ENCODE data around the gene ANXA11. TPM values are rescaled to one million over a fixed set of nuclear protein-coding genes. Genes with fewer than 3 reads are reported as not detected.
"Not testable (repeated sequence)": the region's sequence is repeated elsewhere in the genome, so short reads cannot be mapped to it uniquely, and the experiment has no call there.

ANXA11 gene
- total RNA-seq, 1 experiment from 2014 or later = 327 TPM

DNA sequence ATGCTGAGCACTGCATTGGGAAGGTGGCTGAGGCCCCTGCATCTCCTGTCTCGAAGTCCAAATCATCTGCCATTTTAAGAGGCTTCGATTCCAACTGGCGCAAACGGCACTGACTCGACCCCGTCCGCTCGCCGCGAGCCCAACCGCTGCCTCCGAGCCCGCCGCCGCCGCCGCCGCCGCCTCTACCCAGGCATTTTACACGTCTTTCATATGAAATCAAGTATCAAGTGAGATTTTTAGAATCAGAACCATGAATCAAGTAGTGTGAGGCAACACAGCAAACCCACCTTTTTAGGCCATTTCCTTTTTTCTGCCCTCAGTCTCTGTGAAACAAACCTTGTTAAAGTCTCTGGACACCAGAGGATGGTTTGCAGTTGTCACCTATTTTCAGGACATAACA, 42.3 kb upstream of the ANXA11 start:
- H3K4me1 ChIP-seq; H3K27ac Mint-ChIP-seq (ENCODE audit: unreplicated experiment); H3K27me3 ChIP-seq (replicated peaks; ENCODE audit: control insufficient read depth, insufficient read depth, low read length); H3K9me3 ChIP-seq; DNase-seq; POLR2A ChIA-PET; BruUV-seq (replicated peaks); H3K4me3 ChIP-seq (ENCODE audit: low read depth, low read length); H3K4me3 Mint-ChIP-seq (ENCODE audit: unreplicated experiment); intact Hi-C loops (cut with micrococcal nuclease; ENCODE audit: unreplicated experiment); CTCF ChIA-PET; H3K27me3 Mint-ChIP-seq (ENCODE audit: insufficient read depth, unreplicated experiment); H3K36me3 Mint-ChIP-seq (ENCODE audit: insufficient read depth, unreplicated experiment); H3K4me1 Mint-ChIP-seq (ENCODE audit: low read depth, unreplicated experiment); H3K36me3 ChIP-seq (ENCODE audit: control insufficient read depth, insufficient read depth, low read length); H3K9me3 Mint-ChIP-seq (ENCODE audit: unreplicated experiment): not testable (repeated sequence)

DNA sequence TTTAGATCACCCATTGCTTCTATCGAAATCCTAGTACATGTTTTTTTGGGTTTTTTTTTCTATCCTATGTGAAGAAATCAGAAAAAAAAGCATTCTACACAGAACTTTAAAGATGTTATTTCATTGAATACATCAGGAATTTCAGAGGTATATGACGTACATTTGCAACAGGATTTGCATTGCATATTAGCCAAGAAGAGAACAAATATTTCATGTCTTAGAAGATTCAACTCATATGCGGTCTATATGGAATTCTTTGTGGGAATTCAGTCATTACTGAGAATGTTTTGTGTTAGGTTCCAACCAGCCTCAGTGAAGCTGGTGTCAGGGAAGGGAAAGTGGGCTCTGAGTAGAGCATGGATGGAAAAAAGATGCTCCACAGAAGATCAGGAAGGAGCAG, 39.0 kb upstream of the ANXA11 start:
- CTCF ChIA-PET; intact Hi-C loops (cut with micrococcal nuclease; ENCODE audit: unreplicated experiment); H3K36me3 ChIP-seq (ENCODE audit: control insufficient read depth, insufficient read depth, low read length); POLR2A ChIA-PET; H3K4me3 ChIP-seq (ENCODE audit: low read depth, low read length); H3K4me3 Mint-ChIP-seq (ENCODE audit: unreplicated experiment); H3K27me3 ChIP-seq (replicated peaks; ENCODE audit: control insufficient read depth, insufficient read depth, low read length); H3K36me3 Mint-ChIP-seq (ENCODE audit: insufficient read depth, unreplicated experiment); BruUV-seq (replicated peaks); H3K27ac Mint-ChIP-seq (ENCODE audit: unreplicated experiment); H3K9me3 ChIP-seq; H3K27me3 Mint-ChIP-seq (ENCODE audit: insufficient read depth, unreplicated experiment); H3K9me3 Mint-ChIP-seq (ENCODE audit: unreplicated experiment); H3K4me1 ChIP-seq; H3K4me1 Mint-ChIP-seq (ENCODE audit: low read depth, unreplicated experiment); DNase-seq: not testable (repeated sequence)

DNA sequence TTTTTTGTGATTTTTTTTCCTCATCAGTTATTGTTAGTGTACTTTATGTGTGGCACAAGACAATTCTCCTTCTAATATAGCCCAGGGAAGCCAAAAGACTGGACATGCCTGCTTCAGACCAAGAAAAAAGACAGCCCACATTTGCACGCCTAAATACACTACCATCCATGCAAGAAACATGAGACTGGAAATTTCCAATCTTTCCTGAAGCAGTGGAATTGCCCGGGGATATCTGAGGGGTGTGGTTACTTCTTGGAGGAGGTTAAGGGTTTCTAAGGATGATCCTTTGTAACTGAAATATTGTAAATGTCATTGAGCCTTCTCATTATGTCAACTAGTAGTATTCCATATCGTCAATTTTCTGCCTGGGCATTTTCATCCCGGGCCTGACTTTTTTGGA, 37.0 kb upstream of the ANXA11 start:
- H3K4me3 Mint-ChIP-seq (ENCODE audit: unreplicated experiment); CTCF ChIA-PET; H3K36me3 ChIP-seq (ENCODE audit: control insufficient read depth, insufficient read depth, low read length); BruUV-seq (replicated peaks); H3K36me3 Mint-ChIP-seq (ENCODE audit: insufficient read depth, unreplicated experiment); POLR2A ChIA-PET; H3K27me3 ChIP-seq (replicated peaks; ENCODE audit: control insufficient read depth, insufficient read depth, low read length); H3K27ac Mint-ChIP-seq (ENCODE audit: unreplicated experiment); H3K4me3 ChIP-seq (ENCODE audit: low read depth, low read length); H3K4me1 Mint-ChIP-seq (ENCODE audit: low read depth, unreplicated experiment); H3K9me3 Mint-ChIP-seq (ENCODE audit: unreplicated experiment); DNase-seq; H3K4me1 ChIP-seq; H3K27me3 Mint-ChIP-seq (ENCODE audit: insufficient read depth, unreplicated experiment); intact Hi-C loops (cut with micrococcal nuclease; ENCODE audit: unreplicated experiment); H3K9me3 ChIP-seq: not testable (repeated sequence)

DNA sequence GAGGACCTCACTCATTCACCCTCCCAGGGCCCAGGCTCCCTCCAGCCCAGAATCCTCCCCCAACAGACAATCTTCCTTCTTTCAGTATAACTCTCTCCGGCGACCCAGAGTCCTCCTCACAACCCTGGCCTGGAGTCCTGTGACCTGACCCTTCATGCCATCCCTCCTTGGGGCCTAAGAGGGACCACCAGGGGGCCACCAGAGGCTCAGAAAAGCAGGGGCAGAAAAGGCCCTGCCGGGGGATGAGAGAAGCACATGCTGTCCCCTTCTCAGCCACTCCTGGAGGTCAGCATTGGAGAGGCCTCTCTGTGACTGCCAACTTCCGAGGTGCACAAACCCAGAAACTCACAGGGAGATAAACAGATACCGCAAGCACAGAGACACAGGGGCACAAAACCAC, 31.1 kb upstream of the ANXA11 start:
- POLR2A ChIA-PET; H3K36me3 Mint-ChIP-seq (ENCODE audit: insufficient read depth, unreplicated experiment): not testable (repeated sequence)

DNA sequence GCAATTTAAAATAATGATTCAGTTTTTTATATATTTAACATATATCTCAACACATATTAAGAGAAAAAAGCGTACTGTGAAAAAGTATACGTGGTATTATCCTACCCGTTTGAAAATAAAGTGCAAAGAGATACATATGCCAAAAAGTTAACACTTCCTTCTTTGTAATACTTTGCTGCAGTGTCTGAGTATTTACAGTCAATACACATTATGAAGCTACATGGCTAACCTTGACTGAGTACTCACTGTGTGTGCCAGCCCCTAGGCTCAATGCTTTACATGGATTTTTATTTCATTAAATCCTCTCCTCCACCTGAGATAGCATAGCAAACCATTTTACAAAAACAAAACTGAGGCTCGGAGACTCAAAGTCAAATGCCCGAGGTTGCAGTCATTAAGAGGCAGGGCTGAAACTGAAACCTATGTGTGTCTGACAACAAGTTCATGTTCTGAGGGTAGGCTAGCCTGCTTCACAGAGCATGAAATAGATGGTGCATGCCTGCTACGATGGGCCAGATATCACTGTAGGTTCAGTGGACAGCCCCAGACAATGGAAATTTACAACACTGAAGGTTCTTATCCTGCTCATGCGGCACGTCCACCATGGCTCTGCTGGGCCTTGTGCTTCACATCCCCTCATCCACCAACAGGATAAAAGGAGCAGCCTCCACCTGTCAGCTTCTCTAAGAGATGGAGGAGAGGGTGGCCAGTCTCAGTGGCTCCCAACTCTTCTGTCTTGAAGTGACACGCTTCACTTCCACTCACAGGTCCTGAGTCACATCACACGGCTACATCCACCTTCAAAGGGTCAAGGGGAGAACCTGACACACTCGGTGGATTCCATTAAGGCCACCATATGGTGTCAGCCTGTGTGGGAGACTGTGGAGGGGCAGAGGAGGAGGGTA, 29.2 kb upstream of the ANXA11 start:
- H3K4me1 ChIP-seq; H3K36me3 ChIP-seq (ENCODE audit: control insufficient read depth, insufficient read depth, low read length); intact Hi-C loops (cut with micrococcal nuclease; ENCODE audit: unreplicated experiment); H3K27ac Mint-ChIP-seq (ENCODE audit: unreplicated experiment); H3K4me1 Mint-ChIP-seq (ENCODE audit: low read depth, unreplicated experiment); POLR2A ChIA-PET; H3K27me3 Mint-ChIP-seq (ENCODE audit: insufficient read depth, unreplicated experiment); DNase-seq; BruUV-seq (replicated peaks); H3K27me3 ChIP-seq (replicated peaks; ENCODE audit: control insufficient read depth, insufficient read depth, low read length); H3K36me3 Mint-ChIP-seq (ENCODE audit: insufficient read depth, unreplicated experiment); CTCF ChIA-PET; H3K4me3 Mint-ChIP-seq (ENCODE audit: unreplicated experiment); H3K4me3 ChIP-seq (ENCODE audit: low read depth, low read length); H3K9me3 ChIP-seq: not testable (repeated sequence)
- peaks cover 10% of the 10 kb centered on the region for H3K9me3 Mint-ChIP-seq (ENCODE audit: unreplicated experiment)

More for the DNA sequence above, 31.1 kb upstream of the ANXA11 start:
- BruUV-seq (replicated peaks); H3K36me3 ChIP-seq (ENCODE audit: control insufficient read depth, insufficient read depth, low read length); CTCF ChIA-PET; H3K4me3 ChIP-seq (ENCODE audit: low read depth, low read length); intact Hi-C loops (cut with micrococcal nuclease; ENCODE audit: unreplicated experiment); H3K27me3 ChIP-seq (replicated peaks; ENCODE audit: control insufficient read depth, insufficient read depth, low read length); H3K4me3 Mint-ChIP-seq (ENCODE audit: unreplicated experiment); H3K9me3 ChIP-seq; H3K27ac Mint-ChIP-seq (ENCODE audit: unreplicated experiment); H3K4me1 Mint-ChIP-seq (ENCODE audit: low read depth, unreplicated experiment); H3K4me1 ChIP-seq; DNase-seq; H3K27me3 Mint-ChIP-seq (ENCODE audit: insufficient read depth, unreplicated experiment): not testable (repeated sequence)
- H3K9me3 Mint-ChIP-seq (ENCODE audit: unreplicated experiment) = peaks cover 10% of the 10 kb centered on the region

DNA sequence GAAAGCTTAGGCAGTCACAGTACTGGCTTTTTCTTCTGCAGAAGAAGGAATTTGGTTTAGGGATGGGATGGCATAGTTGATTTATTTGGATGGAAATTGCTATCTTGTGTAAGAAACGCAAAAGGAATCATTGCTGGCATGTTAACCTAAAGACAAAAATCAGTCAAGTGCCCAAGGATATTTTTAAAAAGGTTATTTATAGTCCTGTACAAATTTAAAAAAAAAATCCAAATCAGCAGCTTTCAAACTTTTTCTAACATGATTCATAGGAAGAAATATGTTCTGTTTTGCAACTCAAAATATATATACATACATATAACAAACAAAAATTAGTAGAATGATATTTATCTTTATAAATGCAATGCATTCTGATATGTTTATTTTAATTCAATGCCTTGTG, 28.5 kb upstream of the ANXA11 start:
- H3K27me3 Mint-ChIP-seq (ENCODE audit: insufficient read depth, unreplicated experiment); H3K36me3 Mint-ChIP-seq (ENCODE audit: insufficient read depth, unreplicated experiment); H3K4me3 ChIP-seq (ENCODE audit: low read depth, low read length); POLR2A ChIA-PET; H3K27me3 ChIP-seq (replicated peaks; ENCODE audit: control insufficient read depth, insufficient read depth, low read length); H3K9me3 ChIP-seq; H3K4me1 ChIP-seq; H3K27ac Mint-ChIP-seq (ENCODE audit: unreplicated experiment); H3K36me3 ChIP-seq (ENCODE audit: control insufficient read depth, insufficient read depth, low read length); H3K4me3 Mint-ChIP-seq (ENCODE audit: unreplicated experiment); CTCF ChIA-PET; intact Hi-C loops (cut with micrococcal nuclease; ENCODE audit: unreplicated experiment); BruUV-seq (replicated peaks); H3K4me1 Mint-ChIP-seq (ENCODE audit: low read depth, unreplicated experiment); DNase-seq: not testable (repeated sequence)
- H3K9me3 Mint-ChIP-seq (ENCODE audit: unreplicated experiment) = peaks cover 10% of the 10 kb centered on the region

DNA sequence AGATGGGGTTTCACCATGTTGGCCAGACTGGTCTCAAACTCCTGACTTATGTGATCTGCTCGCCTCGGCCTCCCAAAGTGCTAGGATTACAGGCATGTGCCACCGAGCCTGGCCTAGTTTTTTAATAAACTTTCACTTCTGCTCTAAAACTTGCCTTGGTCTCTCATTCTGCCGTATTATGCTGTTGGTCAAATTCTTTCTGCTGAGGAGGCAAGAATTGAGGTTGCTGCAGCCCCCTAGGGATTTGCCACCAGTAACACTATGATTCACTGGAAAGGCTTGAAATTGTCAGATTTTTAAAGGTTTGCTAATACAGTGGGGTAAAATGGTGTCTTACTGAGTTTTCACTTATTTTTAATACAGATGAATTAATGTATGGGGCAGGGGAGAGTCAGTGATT, 21.4 kb upstream of the ANXA11 start:
- H3K9me3 ChIP-seq; H3K4me1 Mint-ChIP-seq (ENCODE audit: low read depth, unreplicated experiment); DNase-seq; POLR2A ChIA-PET; H3K27me3 ChIP-seq (replicated peaks; ENCODE audit: control insufficient read depth, insufficient read depth, low read length); H3K4me3 ChIP-seq (ENCODE audit: low read depth, low read length); H3K4me3 Mint-ChIP-seq (ENCODE audit: unreplicated experiment); BruUV-seq (replicated peaks); H3K9me3 Mint-ChIP-seq (ENCODE audit: unreplicated experiment); H3K4me1 ChIP-seq; H3K27me3 Mint-ChIP-seq (ENCODE audit: insufficient read depth, unreplicated experiment); H3K36me3 Mint-ChIP-seq (ENCODE audit: insufficient read depth, unreplicated experiment); H3K36me3 ChIP-seq (ENCODE audit: control insufficient read depth, insufficient read depth, low read length); intact Hi-C loops (cut with micrococcal nuclease; ENCODE audit: unreplicated experiment); H3K27ac Mint-ChIP-seq (ENCODE audit: unreplicated experiment); CTCF ChIA-PET: not testable (repeated sequence)
